Ovary (tissue), 9 donors: ENCODE results near the gene ZHX3. TPM values are rescaled to one million over a fixed set of nuclear protein-coding genes. Genes with fewer than 3 reads are reported as not detected.

ENCODE experiments used
- DNase-seq, 5 donors: peaks; one replicate each; pipeline ENCODE4 v3.0.0-alpha.2; 2019 to 2020
- H3K27ac ChIP-seq, 2 donors: fragments of 200-600 bp; one replicate each; pipeline versions ENCODE4 v1.5.1 to v1.8.0; 2019 to 2022
- H3K27me3 ChIP-seq: fragments of 200-600 bp; one replicate; pipeline ENCODE4 v1.8.0; 2022
- H3K36me3 ChIP-seq: fragments of 200-600 bp; sonication (generic); one replicate; pipeline ENCODE4 v1.5.1; 2019
- H3K4me1 ChIP-seq: one replicate; pipeline ENCODE4 v1.8.1; 2013; ENCODE audit warnings: mild to moderate bottlenecking, moderate library complexity; ENCODE audit not compliant: insufficient read depth
- H3K4me3 ChIP-seq: fragments of 200-600 bp; sonication (generic); one replicate; pipeline ENCODE4 v1.5.1; 2017
- H3K9me3 ChIP-seq, 2 donors: fragments of 200-600 bp in 1 of 2; sonication (generic) in 1 of 2; one replicate each; pipeline versions ENCODE4 v1.5.1 to v1.8.1; 2013 to 2019; ENCODE audit warnings: mild to moderate bottlenecking in 1 of 2, moderate library complexity in 1 of 2
- CTCF ChIP-seq, 3 donors: fragments of 450-650 bp in 2 of 3; fragments of 200-600 bp in 1 of 3; IDR thresholded peaks; one replicate each; pipeline versions ENCODE4 v1.5.1 to v1.8.0; 2016 to 2022; ENCODE audit warnings: antibody characterized with exemption in 3 of 3, mild to moderate bottlenecking in 1 of 3
- EP300 ChIP-seq: sonication (generic); formaldehyde crosslinking; IDR thresholded peaks from one replicate; pipeline ENCODE4 v1.6.1; 2017; ENCODE audit warnings: antibody characterized with exemption
- POLR2A ChIP-seq: fragments of 450-650 bp; IDR thresholded peaks from one replicate; pipeline ENCODE4 v1.6.1; 2017; ENCODE audit warnings: antibody characterized with exemption, mild to moderate bottlenecking, moderate library complexity
- WGBS, 3 donors: extraction: QIAGEN DNeasy Blood & Tissue Kit in 1 of 3; methylation state at CpG; one replicate each; pipeline versions ENCODE4 v1.1.5 to v1.1.7; 2013 to 2017; 5-methylcytosine and 5-hydroxymethylcytosine counted together
- intact Hi-C, 4 donors: fragments of 100-400 bp; cut with DNase I; formaldehyde crosslinking; loops; one replicate each; pipeline versions ENCODE4 v1.11.0 to v1.15.1; 2022 to 2023
- polyA plus RNA-seq, 2 donors: library from polyadenylated mRNA; stranded (reverse); fragments of 200-250 nt in 1 of 2; fragments of 350-450 nt in 1 of 2; fragmentation: Illumina TruSeq in 1 of 2; extraction: RNeasy Lipid Tissue Mini Kit (QIAGEN cat#74804) in 1 of 2; gene quantifications; one replicate each; pipeline ENCODE4 v1.2.3, GENCODE V29; 2013 to 2014
- total RNA-seq, 7 donors: library from RNA; depleted of rRNA in 2 of 7; stranded (reverse); fragments of >200 nt in 2 of 7; fragmentation: NEBNext Ultra II Directional in 3 of 7; extraction: Animal tissue kit (Norgen Biotek cat#: 25700) in 3 of 7; gene quantifications; one replicate each; pipeline versions ENCODE4 v1.1.0 to v1.2.4, GENCODE V29; 2016 to 2023
- donor health status: DM: no; HTN: no; CAD: no; lungs with moderate emphysema.
- donor health status: DM: no; HTN: no; CAD: no.
- donor health status: Bipolar disorder and iron deficiency.
- donor health status: DM: yes; HTN: yes; CAD: no.
- donor health status: DM: no; HTN: no; CAD: no.
- donor health status: DM: yes; HTN: yes; CAD: no.

ZHX3 gene
- total and polyA plus RNA-seq, 9 donors, result 17.5 to 72.0 (median 39.6) TPM

GRCh38 chr20:41248368-41249024 is 69.0 kb downstream of the ZHX3 start:
- TF ChIP-seq POLR2A (no peak), EP300 (peak; percentile 93)
- Histone ChIP-seq H3K27me3 (no peaks in the 10 kb centered on the region), H3K4me3 (no peak overlapping the region), H3K9me3 (no peaks in the 10 kb centered on the region), H3K4me1 (peaks cover 32% of the 10 kb centered on the region), H3K27ac (peak overlapping the region; percentile 43 to 79), H3K36me3 (no peaks in the 10 kb centered on the region)
- WGBS, 3 donors, result 1 to 5% (median 4%) methylated on average over 4 of the region's 4 CpGs
- peak in 2 of 5 donors; percentile 28 to 40 for DNase-seq
- intact Hi-C loops, result loop anchor here (5.0 to 10.0 kb wide), 3 partner anchors 69 to 89 kb away; partner anchors contain the start of gene ZHX3 (in 1 of the 4)

- no peak for DNase-seq
- Histone ChIP-seq H3K36me3 (no peaks in the 10 kb centered on the region), H3K27ac (peak overlapping the region; percentile 43 to 79), H3K4me3 (no peak overlapping the region), H3K27me3 (no peaks in the 10 kb centered on the region), H3K4me1 (peaks cover 32% of the 10 kb centered on the region), H3K9me3 (no peaks in the 10 kb centered on the region)
- intact Hi-C loops, result loop anchor here (5.0 to 10.0 kb wide), 3 partner anchors 70 to 90 kb away; partner anchors contain the start of gene ZHX3 (in 1 of the 4)
- WGBS, 3 donors, result 42 to 46% (median 43%) methylated on average over 7 of the region's 7 CpGs
- TF ChIP-seq POLR2A (no peak), EP300 (no peak), CTCF (IDR thresholded peaks at IDR 0.05) (no peak)
Observed at GRCh38 chr20:41247523-41248367, 69.8 kb downstream of the ZHX3 start.

GRCh38 chr20:41245086-41245707 is 72.3 kb downstream of the ZHX3 start:
- intact Hi-C loops, result loop anchor here (5.0 to 10.0 kb wide), 3 partner anchors 72 to 92 kb away; partner anchors contain the start of gene ZHX3 (in 1 of the 4)
- 35 to 46% (median 38%) methylated on average over 2 of the region's 2 CpGs for WGBS, 3 donors
- H3K4me1 ChIP-seq, result peaks cover 30% of the 10 kb centered on the region

GRCh38 chr20:41242807-41243206 is 74.7 kb downstream of the ZHX3 start:
- 83 to 93% (median 90%) methylated on average over 2 of the region's 2 CpGs for WGBS, 3 donors
- intact Hi-C loops, result loop anchor here in 3 of 4 donors (10.0 kb wide), 1 partner anchor 92 kb away; no protein-coding TSS in a partner anchor
- H3K4me1 ChIP-seq, result peaks cover 23% of the 10 kb centered on the region

More at GRCh38 chr20:41245086-41245707, 72.3 kb downstream of the ZHX3 start:
- no peaks in the 10 kb centered on the region for H3K27me3 ChIP-seq
- TF ChIP-seq CTCF (IDR thresholded peaks at IDR 0.05), result peak in 2 of 3 donors; percentile 18 to 38
- TF ChIP-seq POLR2A, result no peak
- peak overlapping the region in 1 of 2 donors; percentile 60 for H3K27ac ChIP-seq
- no peaks in the 10 kb centered on the region for H3K9me3 ChIP-seq
- no peaks in the 10 kb centered on the region for H3K36me3 ChIP-seq
- no peak overlapping the region for H3K4me3 ChIP-seq
- peak in 2 of 5 donors; percentile 28 to 36 for DNase-seq

More at GRCh38 chr20:41242807-41243206, 74.7 kb downstream of the ZHX3 start:
- H3K36me3 ChIP-seq, result no peaks in the 10 kb centered on the region
- no peak overlapping the region for H3K4me3 ChIP-seq
- no peaks in the 10 kb centered on the region for H3K27me3 ChIP-seq
- H3K27ac ChIP-seq, result no peak overlapping the region
- H3K9me3 ChIP-seq, result no peaks in the 10 kb centered on the region
- no peak for DNase-seq
- TF ChIP-seq EP300, result no peak
- no peak for TF ChIP-seq CTCF (IDR thresholded peaks at IDR 0.05)
- no peak for TF ChIP-seq POLR2A
